ENCODE measurements around the gene CPTP. TPM values are rescaled to one million over a fixed set of nuclear protein-coding genes. Genes with fewer than 3 reads are reported as not detected.

CPTP gene
- polyA plus RNA-seq, 3 donors, result 6.4 to 7.7 (median 7.4) TPM

GRCh38 chr1:1324084-1324523 is 498 bp upstream of the CPTP start:
- peak overlapping the region; percentile 65 to 92 (median 87) for H3K4me3 ChIP-seq (replicated peaks in 1 of 3; ENCODE audit: low read depth in 2 of 3, low read length in 3 of 3)
- H3K4me3 Mint-ChIP-seq, result peak overlapping the region; percentile 62 to 80
- peak overlapping the region in 1 of 2 donors; percentile 78 for H3K27ac ChIP-seq (ENCODE audit: low read depth in 1 of 2, low read length in 2 of 2)
- under 1% methylated on average over 37 of the region's 41 CpGs for WGBS (ENCODE audit: insufficient coverage)
- H3K27me3 ChIP-seq (ENCODE audit: control insufficient read depth in 2 of 2, insufficient read depth in 2 of 2, low read length in 2 of 2), result no peaks in the 10 kb centered on the region
- H3K9me3 ChIP-seq (replicated peaks in 1 of 2; ENCODE audit: control insufficient read depth in 1 of 2, insufficient read depth in 1 of 2, low read length in 2 of 2), result no peaks in the 10 kb centered on the region
- peaks cover 27 to 30% of the 10 kb centered on the region in 2 donors for H3K36me3 ChIP-seq (replicated peaks in 1 of 2; ENCODE audit: control insufficient read depth in 1 of 2, insufficient read depth in 2 of 2, low read length in 2 of 2)
- H4K20me1 ChIP-seq (ENCODE audit: insufficient read depth, low read length), result peaks cover 54% of the 10 kb centered on the region
- H3K9me3 Mint-ChIP-seq, result no peaks in the 10 kb centered on the region
- intact Hi-C loops (cut with micrococcal nuclease), result no loop called here
- no peaks in the 10 kb centered on the region for H3K27me3 Mint-ChIP-seq (ENCODE audit: low read depth in 3 of 3)
- peak overlapping the region; percentile 89 for H2AFZ ChIP-seq (ENCODE audit: insufficient read depth, low read depth, low read length, poor library complexity, severe bottlenecking)
- peak overlapping the region; percentile 90 for H3K9ac ChIP-seq (ENCODE audit: insufficient read depth, low read length, poor library complexity, severe bottlenecking)
- peaks cover 25% of the 10 kb centered on the region for H3K4me1 Mint-ChIP-seq
- H3K27ac Mint-ChIP-seq, result peak overlapping the region in 3 of 7 donors; percentile 63 to 80 (median 70)
- H3K4me1 ChIP-seq (ENCODE audit: control insufficient read depth in 1 of 2, insufficient read depth in 2 of 2, low read length in 2 of 2), result peaks cover 22 to 24% of the 10 kb centered on the region in 2 donors
- peaks cover 13 to 35% of the 10 kb centered on the region in 2 donors for H3K36me3 Mint-ChIP-seq
- peaks cover 59% of the 10 kb centered on the region for H3K79me2 ChIP-seq (ENCODE audit: insufficient read depth, low read length)
- no peak for TF ChIP-seq CTCF (IDR thresholded peaks at IDR 0.05)
- DNase-seq, result peak in 1 of 3 donors; percentile 4
- peak overlapping the region; percentile 98 for H3K4me2 ChIP-seq (replicated peaks; ENCODE audit: extremely low read depth, low read length, poor library complexity, severe bottlenecking)

GRCh38 chr1:1325288-1326074 is 879 bp downstream of the CPTP start:
- peak overlapping the region; percentile 65 to 92 (median 87) for H3K4me3 ChIP-seq (replicated peaks in 1 of 3; ENCODE audit: low read depth in 2 of 3, low read length in 3 of 3)
- H3K27ac ChIP-seq (ENCODE audit: low read depth in 1 of 2, low read length in 2 of 2), result peak overlapping the region; percentile 0 to 83
- Mint-ChIP-seq H3K27me3 (ENCODE audit: low read depth in 3 of 3) (no peaks in the 10 kb centered on the region), H3K4me3 (peak overlapping the region; percentile 65 to 83), H3K9me3 (peaks cover 0 to 3% (median 0%) of the 10 kb centered on the region in 7 donors), H3K36me3 (peaks cover 4 to 22% of the 10 kb centered on the region in 2 donors), H3K4me1 (peaks cover 25% of the 10 kb centered on the region), H3K27ac (peak overlapping the region in 4 of 7 donors; percentile 38 to 89 (median 57))
- no peaks in the 10 kb centered on the region for H3K9me3 ChIP-seq (replicated peaks in 1 of 2; ENCODE audit: control insufficient read depth in 1 of 2, insufficient read depth in 1 of 2, low read length in 2 of 2)
- TF ChIP-seq CTCF (IDR thresholded peaks at IDR 0.05), result no peak
- H3K27me3 ChIP-seq (ENCODE audit: control insufficient read depth in 2 of 2, insufficient read depth in 2 of 2, low read length in 2 of 2), result no peaks in the 10 kb centered on the region
- peak overlapping the region; percentile 98 for H3K4me2 ChIP-seq (replicated peaks; ENCODE audit: extremely low read depth, low read length, poor library complexity, severe bottlenecking)
- intact Hi-C loops (cut with micrococcal nuclease), result no loop called here
- H3K79me2 ChIP-seq (ENCODE audit: insufficient read depth, low read length), result peaks cover 54% of the 10 kb centered on the region
- no peak for DNase-seq
- peak overlapping the region; percentile 89 for H2AFZ ChIP-seq (ENCODE audit: insufficient read depth, low read depth, low read length, poor library complexity, severe bottlenecking)
- H3K36me3 ChIP-seq (replicated peaks in 1 of 2; ENCODE audit: control insufficient read depth in 1 of 2, insufficient read depth in 2 of 2, low read length in 2 of 2), result peaks cover 13 to 20% of the 10 kb centered on the region in 2 donors
- peak overlapping the region; percentile 90 for H3K9ac ChIP-seq (ENCODE audit: insufficient read depth, low read length, poor library complexity, severe bottlenecking)
- WGBS (ENCODE audit: insufficient coverage), result 57% methylated on average over 13 of the region's 16 CpGs
- H4K20me1 ChIP-seq (ENCODE audit: insufficient read depth, low read length), result peaks cover 40% of the 10 kb centered on the region
- H3K4me1 ChIP-seq (ENCODE audit: control insufficient read depth in 1 of 2, insufficient read depth in 2 of 2, low read length in 2 of 2), result peaks cover 22 to 24% of the 10 kb centered on the region in 2 donors
